ENCODE measurements around the gene JUP. TPM values are rescaled to one million over a fixed set of nuclear protein-coding genes. Genes with fewer than 3 reads are reported as not detected.

Gene JUP
- total RNA-seq, 1 experiment from 2014 or later: 27.5 TPM

GRCh38 chr17:41723801-41724475 lies 62.6 kb downstream of the JUP start:
- DNase-seq (ENCODE audit: low read depth): no peak

- no peak for DNase-seq (ENCODE audit: low read depth)
Measured at GRCh38 chr17:41722231-41722630, 64.3 kb downstream of the JUP start.

DNA sequence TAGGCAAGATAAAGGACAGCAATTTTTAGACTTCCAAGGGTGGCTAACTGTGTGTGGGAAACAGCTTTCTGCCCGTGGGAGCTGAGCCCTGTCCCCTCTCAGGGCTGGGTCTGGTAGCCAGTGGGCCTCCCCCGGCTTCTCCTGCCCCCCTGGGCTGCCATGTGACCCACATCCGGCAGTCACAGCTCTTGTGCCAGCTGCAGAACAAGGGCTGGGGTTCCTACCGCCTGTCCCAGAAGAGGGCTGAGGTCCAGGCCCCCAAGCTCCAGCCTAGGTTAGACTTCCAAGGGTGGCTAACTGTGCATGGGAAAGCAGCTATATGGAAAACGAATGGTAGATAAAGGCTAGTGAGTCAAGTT lies 68.2 kb downstream of the JUP start:
- DNase-seq (ENCODE audit: low read depth): no peak

DNA sequence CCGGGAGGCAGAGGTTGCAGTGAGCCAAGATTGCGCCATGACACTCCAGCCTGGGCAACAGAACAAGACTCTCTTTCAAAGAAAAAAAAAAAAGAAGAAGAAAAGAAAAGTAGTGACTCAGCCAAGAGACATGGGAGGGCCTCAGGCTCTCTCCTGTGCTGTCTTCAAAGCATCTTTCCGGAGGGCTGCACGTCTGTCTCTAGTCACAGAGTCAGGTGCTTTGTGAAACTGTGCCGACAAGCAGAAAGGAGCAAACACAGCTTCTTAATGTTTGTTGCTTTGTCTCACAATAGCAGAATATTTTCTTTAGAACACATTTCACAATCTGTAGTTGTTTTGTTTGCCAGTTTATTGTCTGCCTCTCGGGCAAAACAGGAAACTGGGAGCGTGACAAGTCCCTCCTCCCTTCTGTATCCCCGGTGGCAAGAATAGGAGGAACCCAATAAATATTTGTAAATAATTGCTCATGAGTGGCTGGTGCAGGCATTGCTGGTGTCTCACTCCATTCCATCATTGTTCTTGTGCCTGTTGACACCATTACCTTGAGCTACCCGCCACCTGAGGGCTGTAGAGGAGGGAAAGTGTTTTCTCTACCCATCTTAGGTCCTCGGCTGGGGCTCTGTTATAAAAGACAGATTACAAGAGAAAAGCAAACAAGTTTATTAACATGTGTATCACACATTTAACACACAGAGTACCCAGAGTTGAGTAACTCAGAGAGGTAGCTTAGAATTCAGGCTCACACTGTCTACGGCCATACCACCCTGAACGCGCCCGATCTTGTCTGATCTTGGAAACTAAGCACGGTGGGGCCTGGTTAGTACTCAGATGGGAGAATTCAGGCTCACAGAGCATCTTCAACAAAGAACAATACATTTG lies 68.9 kb downstream of the JUP start:
- peak; percentile 61 for DNase-seq (ENCODE audit: low read depth)

- no peak for DNase-seq (ENCODE audit: low read depth)
Measured at GRCh38 chr17:41711669-41712400, 74.7 kb downstream of the JUP start, which contains the start of gene GAST. TSS of gene GAST (plus strand) at chr17:41712331. CDS start at chr17:41715437, 3,106 bp downstream.

GRCh38 chr17:41710472-41711090 lies 75.9 kb downstream of the JUP start:
- DNase-seq (ENCODE audit: low read depth): peak; percentile 79

DNA sequence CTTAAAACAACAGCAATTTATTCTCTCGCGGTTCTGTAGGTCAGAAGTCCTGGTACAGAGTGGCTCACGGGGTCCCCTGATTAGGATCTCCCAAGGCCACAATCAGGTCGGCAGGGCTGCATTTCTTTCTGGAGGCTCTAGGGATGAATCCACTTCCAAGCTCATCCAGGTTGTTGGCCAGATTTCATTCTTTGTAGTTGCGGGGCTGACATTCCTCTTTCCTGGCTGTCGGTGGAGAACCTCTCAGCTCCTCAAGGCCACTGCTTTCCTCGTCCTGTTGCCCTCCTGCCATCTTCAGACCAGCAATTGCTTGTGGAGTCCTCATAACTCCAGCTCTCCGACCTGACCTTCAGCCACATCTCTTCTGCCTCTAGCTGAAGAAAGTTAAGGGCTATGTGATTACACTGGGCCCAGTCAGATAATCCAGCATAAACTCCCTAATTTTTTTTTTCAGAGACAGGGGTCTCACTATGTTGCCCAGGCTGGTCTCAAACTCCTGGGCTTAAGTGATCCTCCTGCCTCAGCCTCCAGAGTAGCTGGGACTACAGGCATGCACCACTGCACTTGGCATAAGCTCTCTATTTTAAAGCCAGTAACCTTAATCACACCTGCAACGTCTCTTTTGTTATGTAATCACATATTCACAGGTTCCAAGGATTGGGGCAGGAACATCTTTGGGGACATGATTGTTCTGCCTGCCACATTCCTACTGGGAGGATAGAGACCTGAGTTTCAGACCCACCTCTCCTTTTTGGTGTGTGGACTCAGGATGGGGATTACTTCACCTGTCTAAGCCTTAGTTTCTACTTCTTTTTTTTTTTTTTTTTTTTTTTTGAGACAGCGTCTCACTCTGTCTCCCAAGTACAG lies 78.5 kb downstream of the JUP start:
- DNase-seq (ENCODE audit: low read depth): no peak

DNA sequence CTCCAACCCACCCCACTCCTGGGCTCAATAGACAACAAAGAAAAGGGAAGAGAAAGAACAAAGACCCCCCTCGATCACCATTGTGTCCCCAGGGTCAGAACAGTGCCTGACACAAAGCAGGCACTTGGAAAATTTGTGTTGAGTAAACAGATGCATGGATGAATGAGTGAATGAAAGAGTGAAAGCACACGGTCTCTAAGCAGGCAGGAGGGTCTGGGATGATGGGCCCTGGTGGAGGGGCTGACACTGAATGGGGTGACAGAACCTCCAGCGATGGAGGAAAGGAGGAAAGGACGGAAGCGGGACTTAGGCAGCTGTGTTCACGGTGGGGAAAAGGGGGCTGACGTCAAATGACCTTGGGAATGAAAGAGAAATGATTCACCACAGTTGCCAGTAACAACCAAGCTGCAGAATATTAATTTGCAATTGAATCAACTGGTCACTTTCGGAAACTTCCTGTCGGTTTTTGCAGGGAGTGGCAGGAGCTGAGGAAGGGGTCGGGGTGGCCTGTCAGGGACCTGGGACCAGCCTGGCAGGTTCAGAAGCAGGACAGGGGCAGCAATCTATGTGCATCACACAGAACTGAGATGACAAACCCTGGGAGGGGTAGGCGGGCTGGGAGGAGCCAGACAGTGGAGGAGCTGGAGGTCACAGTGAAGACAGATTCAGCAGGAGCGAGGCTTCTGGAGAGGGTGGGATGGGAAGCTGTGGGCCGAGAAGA lies 81.1 kb downstream of the JUP start:
- no peak for DNase-seq (ENCODE audit: low read depth)

Other genes starting within 250 kb of the JUP start
- not detected in 2 replicates for gene KRT9, start 214.7 kb downstream of the JUP start, total RNA-seq (2014; rRNA removed; shearing (Covaris generic))
- not detected in 2 replicates for gene KRT14, start 199.8 kb downstream of the JUP start, total RNA-seq (2014; rRNA removed; shearing (Covaris generic))
- 0.72 and 0.88 TPM in 2 replicates for gene KRT16, start 173.9 kb downstream of the JUP start, total RNA-seq (2014; rRNA removed; shearing (Covaris generic))
- gene KRT17, start 162.1 kb downstream of the JUP start, total RNA-seq (2014; rRNA removed; shearing (Covaris generic)): 35.9 and 48.9 TPM in 2 replicates
- gene EIF1, start 97.8 kb downstream of the JUP start, total RNA-seq (2014; rRNA removed; shearing (Covaris generic)): 43.2 and 47.6 TPM in 2 replicates
- gene GAST, start 74.4 kb downstream of the JUP start, total RNA-seq (2014; rRNA removed; shearing (Covaris generic)): not detected in 2 replicates
- not detected in 2 replicates for gene HAP1, start 52.1 kb downstream of the JUP start, total RNA-seq (2014; rRNA removed; shearing (Covaris generic))
- 36.0 and 40.6 TPM in 2 replicates for gene P3H4, start 25.2 kb upstream of the JUP start, total RNA-seq (2014; rRNA removed; shearing (Covaris generic))
- gene FKBP10, start 26.3 kb upstream of the JUP start, total RNA-seq (2014; rRNA removed; shearing (Covaris generic)): 115 and 133 TPM in 2 replicates
- gene NT5C3B, start 49.5 kb upstream of the JUP start, total RNA-seq (2014; rRNA removed; shearing (Covaris generic)): 37.5 and 39.4 TPM in 2 replicates
- gene KLHL10, start 51.1 kb upstream of the JUP start, total RNA-seq (2014; rRNA removed; shearing (Covaris generic)): not detected in 2 replicates
- 11.8 and 18.3 TPM in 2 replicates for gene KLHL11, start 78.7 kb upstream of the JUP start, total RNA-seq (2014; rRNA removed; shearing (Covaris generic))
- gene ACLY, start 132.2 kb upstream of the JUP start, total RNA-seq (2014; rRNA removed; shearing (Covaris generic)): 98.2 and 99.4 TPM in 2 replicates
- 0.78 and 1.9 TPM in 2 replicates for gene ODAD4, start 143.9 kb upstream of the JUP start, total RNA-seq (2014; rRNA removed; shearing (Covaris generic))
- 37.8 and 43.9 TPM in 2 replicates for gene CNP, start 180.1 kb upstream of the JUP start, total RNA-seq (2014; rRNA removed; shearing (Covaris generic))
- 63.1 and 65.7 TPM in 2 replicates for gene DNAJC7, start 230.7 kb upstream of the JUP start, total RNA-seq (2014; rRNA removed; shearing (Covaris generic))
- gene NKIRAS2, start 233.4 kb upstream of the JUP start, total RNA-seq (2014; rRNA removed; shearing (Covaris generic)): 36.2 and 38.0 TPM in 2 replicates

Measured in RPMI7951 (cell line).